Measurements from ENCODE around the gene NBEA. TPM values are rescaled to one million over a fixed set of nuclear protein-coding genes. Genes with fewer than 3 reads are reported as not detected.

NBEA gene
- total RNA-seq, 2 donors from 2014 or later, result 15.2 to 15.9 TPM

GRCh38 chr13:35260316-35260715, 318.2 kb downstream of the NBEA start:
- Histone ChIP-seq H3K4me3 (ENCODE audit: low read length) (no peak overlapping the region), H3K4me1 (ENCODE audit: control insufficient read depth, insufficient read depth, low read length) (no peaks in the 10 kb centered on the region), H3K9ac (ENCODE audit: extremely low read depth, low read length, poor library complexity, severe bottlenecking) (no peak overlapping the region), H3K27ac (ENCODE audit: low read depth, low read length) (no peak overlapping the region), H3K27me3 (ENCODE audit: control insufficient read depth, insufficient read depth, low read length, poor library complexity, severe bottlenecking) (no peaks in the 10 kb centered on the region), H3K9me3 (ENCODE audit: control insufficient read depth, low read length) (peaks cover 22% of the 10 kb centered on the region), H3K36me3 (ENCODE audit: control insufficient read depth, insufficient read depth, low read length) (no peaks in the 10 kb centered on the region)
- Mint-ChIP-seq H3K4me1 (no peaks in the 10 kb centered on the region), H3K9me3 (peaks cover 9% of the 10 kb centered on the region), H3K36me3 (ENCODE audit: low read depth) (peaks cover 7% of the 10 kb centered on the region), H3K27ac (no peak overlapping the region), H3K4me3 (no peak overlapping the region), H3K27me3 (ENCODE audit: insufficient read depth) (no peaks in the 10 kb centered on the region)
- DNase-seq, result no peak
- TF ChIP-seq CTCF (conservative IDR thresholded peaks at IDR 0.05), result no peak

- no peak for TF ChIP-seq CTCF (conservative IDR thresholded peaks at IDR 0.05)
- peaks cover 31% of the 10 kb centered on the region for H3K9me3 Mint-ChIP-seq
- Histone ChIP-seq H3K4me3 (ENCODE audit: low read length) (no peak overlapping the region), H3K9ac (ENCODE audit: extremely low read depth, low read length, poor library complexity, severe bottlenecking) (no peak overlapping the region), H3K27me3 (ENCODE audit: control insufficient read depth, insufficient read depth, low read length, poor library complexity, severe bottlenecking) (no peaks in the 10 kb centered on the region), H3K27ac (ENCODE audit: low read depth, low read length) (no peak overlapping the region), H3K36me3 (ENCODE audit: control insufficient read depth, insufficient read depth, low read length) (no peaks in the 10 kb centered on the region), H3K9me3 (ENCODE audit: control insufficient read depth, low read length) (peaks cover 34% of the 10 kb centered on the region), H3K4me1 (ENCODE audit: control insufficient read depth, insufficient read depth, low read length) (no peaks in the 10 kb centered on the region)
- H3K36me3 Mint-ChIP-seq (ENCODE audit: low read depth), result peaks cover 20% of the 10 kb centered on the region
- no peaks in the 10 kb centered on the region for H3K27me3 Mint-ChIP-seq (ENCODE audit: insufficient read depth)
- no peak for DNase-seq
- WGBS, 2 experiments (ENCODE audit: insufficient coverage in 1 of 2, insufficient read length in 1 of 2), result 80 to 95% methylated on average over 1 of the region's 3 CpGs
- H3K4me1 Mint-ChIP-seq, result no peaks in the 10 kb centered on the region
- H3K4me3 Mint-ChIP-seq, result no peak overlapping the region
- H3K27ac Mint-ChIP-seq, result no peak overlapping the region
Measured at GRCh38 chr13:35266412-35266811, 324.3 kb downstream of the NBEA start.

- Histone ChIP-seq H3K4me3 (ENCODE audit: low read length) (no peak overlapping the region), H3K27me3 (ENCODE audit: control insufficient read depth, insufficient read depth, low read length, poor library complexity, severe bottlenecking) (no peaks in the 10 kb centered on the region), H3K9ac (ENCODE audit: extremely low read depth, low read length, poor library complexity, severe bottlenecking) (no peak overlapping the region), H3K36me3 (ENCODE audit: control insufficient read depth, insufficient read depth, low read length) (no peaks in the 10 kb centered on the region), H3K9me3 (ENCODE audit: control insufficient read depth, low read length) (no peaks in the 10 kb centered on the region), H3K27ac (ENCODE audit: low read depth, low read length) (no peak overlapping the region), H3K4me1 (ENCODE audit: control insufficient read depth, insufficient read depth, low read length) (no peaks in the 10 kb centered on the region)
- Mint-ChIP-seq H3K36me3 (ENCODE audit: low read depth) (no peaks in the 10 kb centered on the region), H3K4me3 (no peak overlapping the region), H3K27me3 (ENCODE audit: insufficient read depth) (no peaks in the 10 kb centered on the region), H3K4me1 (no peaks in the 10 kb centered on the region), H3K9me3 (peaks cover 10% of the 10 kb centered on the region), H3K27ac (no peak overlapping the region)
- DNase-seq, result no peak
- no peak for TF ChIP-seq CTCF (conservative IDR thresholded peaks at IDR 0.05)
Measured at GRCh38 chr13:35278917-35279316, 336.8 kb downstream of the NBEA start.
